NOMO-1 (cell line): ENCODE results near the gene ZNF562.
"Not testable (repeated sequence)": the region's sequence is repeated elsewhere in the genome, so short reads cannot be mapped to it uniquely, and the experiment has no call there.

Experiments used
- DNase-seq, 2 experiments: peaks; one replicate each; lab custom pipeline; 2025; ENCODE audit not compliant: unreplicated experiment in 2 of 2; lab: John Stamatoyannopoulos, UW

Gene ZNF562

GRCh38 chr19:9674663-9675357 lies at the start of gene ZNF562:
ZNF562 (minus strand) TSS chr19:9675100; CDS start chr19:9660744, 14,356 bp downstream.
- peak; percentile 81 to 82 for DNase-seq

GRCh38 chr19:9724157-9724556 lies 49.3 kb upstream of the ZNF562 start:
- DNase-seq: no peak

- DNase-seq: peak; percentile 87 to 93
Measured at GRCh38 chr19:9721861-9722260, 47.0 kb upstream of the ZNF562 start.

- DNase-seq: no peak
Measured at GRCh38 chr19:9720541-9720940, 45.6 kb upstream of the ZNF562 start.

GRCh38 chr19:9711815-9712214 lies 36.9 kb upstream of the ZNF562 start:
- DNase-seq: no peak

- DNase-seq: peak; percentile 84 to 86
Measured at GRCh38 chr19:9709305-9709704, 34.4 kb upstream of the ZNF562 start.

GRCh38 chr19:9705836-9706235 lies 30.9 kb upstream of the ZNF562 start:
- no peak for DNase-seq

GRCh38 chr19:9702186-9702585 lies 27.3 kb upstream of the ZNF562 start:
- DNase-seq: no peak

- DNase-seq: no peak
Measured at GRCh38 chr19:9700229-9700981, 25.5 kb upstream of the ZNF562 start.

GRCh38 chr19:9690301-9690700 lies 15.4 kb upstream of the ZNF562 start:
- not testable (repeated sequence) for DNase-seq

- not testable (repeated sequence) for DNase-seq
Measured at GRCh38 chr19:9679996-9680395, 5.1 kb upstream of the ZNF562 start.

GRCh38 chr19:9675358-9675901 lies 530 bp upstream of the ZNF562 start:
- DNase-seq: not testable (repeated sequence)

GRCh38 chr19:9673912-9674662 lies 813 bp downstream of the ZNF562 start:
- DNase-seq: no peak

GRCh38 chr19:9672893-9673292 lies 2.0 kb downstream of the ZNF562 start:
- no peak for DNase-seq

GRCh38 chr19:9671655-9672054 lies 3.2 kb downstream of the ZNF562 start:
- DNase-seq: no peak

- DNase-seq: no peak
Measured at GRCh38 chr19:9668544-9668943, 6.4 kb downstream of the ZNF562 start.

GRCh38 chr19:9667898-9668297 lies 7.0 kb downstream of the ZNF562 start:
- no peak for DNase-seq

- DNase-seq: no peak
Measured at GRCh38 chr19:9658769-9659168, 16.1 kb downstream of the ZNF562 start.

GRCh38 chr19:9653066-9653555 lies 21.8 kb downstream of the ZNF562 start:
- DNase-seq: not testable (repeated sequence)

- DNase-seq: not testable (repeated sequence)
Measured at GRCh38 chr19:9651464-9651863, 23.4 kb downstream of the ZNF562 start.

GRCh38 chr19:9650345-9650744 lies 24.6 kb downstream of the ZNF562 start:
- DNase-seq: no peak
